Mesangial cell (primary cell): ENCODE data around the gene TTC9B. TPM values are rescaled to one million over a fixed set of nuclear protein-coding genes. Genes with fewer than 3 reads are reported as not detected.

ENCODE experiments used
- total RNA-seq: library from RNA; depleted of rRNA; stranded (reverse); fragments of >200 nt; gene quantifications from 2 replicates; pipeline ENCODE4 v1.2.3, GENCODE V29; 2015

The TTC9B gene
- not detected in 2 replicates for total RNA-seq

GRCh38 chr19:40217934-40218890 lies at the start of gene TTC9B:
TSS of gene TTC9B (minus strand) at chr19:40218384. CDS start at chr19:40218381, 3 bp downstream.

DNA sequence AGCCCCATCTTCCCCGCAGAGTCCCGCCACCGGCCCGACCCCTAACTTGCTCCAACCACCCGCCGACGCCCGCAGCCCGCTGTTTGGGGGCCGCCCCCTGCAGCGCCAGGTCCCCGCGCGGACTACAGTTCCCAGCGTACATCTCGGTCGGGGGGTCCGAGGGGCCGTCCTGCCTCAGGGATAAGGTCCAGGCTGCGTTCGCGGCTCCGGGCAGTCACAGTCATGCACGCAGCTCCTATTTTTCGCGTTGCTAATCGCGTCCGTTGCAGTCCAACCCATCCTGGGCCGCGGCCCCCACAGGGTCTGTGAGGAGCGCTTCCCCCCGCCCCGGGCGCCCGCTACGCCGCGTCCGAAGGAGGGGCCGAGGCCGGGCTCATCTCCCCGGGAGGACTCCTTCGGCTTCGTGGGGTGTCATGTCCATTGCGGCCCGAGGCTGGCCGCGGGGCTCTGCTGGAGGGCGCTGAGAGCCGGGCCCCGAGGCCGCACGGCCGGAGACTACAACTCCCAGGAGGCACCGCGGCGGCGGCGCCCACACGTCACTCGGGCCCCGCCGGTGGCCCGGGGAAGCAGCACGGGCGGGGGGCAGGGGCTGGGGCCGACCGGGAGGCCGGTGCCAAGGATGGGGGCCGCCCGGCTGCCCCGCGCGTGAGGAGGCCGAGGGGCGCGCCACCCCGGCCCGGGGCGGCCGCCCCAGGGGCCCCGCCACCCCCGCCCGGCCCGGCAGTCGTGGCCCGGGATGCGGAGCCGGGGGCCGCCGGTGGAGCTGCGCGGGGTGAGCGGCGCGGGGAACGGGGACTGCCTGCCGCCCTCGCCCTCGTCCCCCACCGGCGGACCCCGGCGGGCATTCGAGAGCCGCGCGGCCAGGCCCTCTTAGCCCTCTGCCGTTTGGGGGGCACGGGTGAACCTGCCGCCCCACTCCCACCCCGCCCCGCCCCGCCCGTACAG lies 27.0 kb downstream of the TTC9B start, which contains the start of gene MAP3K10:
Gene MAP3K10 (plus strand): TSS at position 536 of the 945 bp plus-strand sequence. CDS start 606 bp downstream, outside the sequence.

Other genes with a start within 250 kb of the TTC9B start
- 98.1 and 161 TPM in 2 replicates for gene PSMC4, start 247.2 kb downstream of the TTC9B start, total RNA-seq
- gene ZNF546, start 221.3 kb downstream of the TTC9B start, total RNA-seq = 1.6 and 2.7 TPM in 2 replicates
- gene ZNF780B, start 162.2 kb downstream of the TTC9B start, total RNA-seq = 1.6 and 7.7 TPM in 2 replicates
- 5.5 and 5.6 TPM in 2 replicates for gene ZNF780A, start 127.4 kb downstream of the TTC9B start, total RNA-seq
- gene MAP3K10, start 27.0 kb downstream of the TTC9B start, total RNA-seq = 9.6 and 12.5 TPM in 2 replicates
- not detected in 2 replicates for gene CCNP, start 8.3 kb upstream of the TTC9B start, total RNA-seq
- 75.6 and 91.8 TPM in 2 replicates for gene AKT2, start 67.0 kb upstream of the TTC9B start, total RNA-seq
- 11.2 and 19.2 TPM in 2 replicates for gene C19orf47, start 130.0 kb upstream of the TTC9B start, total RNA-seq
- 235 and 546 TPM in 2 replicates for gene PLD3, start 130.3 kb upstream of the TTC9B start, total RNA-seq
- gene HIPK4, start 171.8 kb upstream of the TTC9B start, total RNA-seq = 0.25 TPM in 1 of 2 replicates, not detected in the other
- gene PRX, start 195.0 kb upstream of the TTC9B start, total RNA-seq = 1.1 and 3.4 TPM in 2 replicates
- gene SERTAD1, start 207.6 kb upstream of the TTC9B start, total RNA-seq = 8.0 and 12.5 TPM in 2 replicates
- 17.9 and 22.8 TPM in 2 replicates for gene SERTAD3, start 226.0 kb upstream of the TTC9B start, total RNA-seq
- 37.2 and 98.8 TPM in 2 replicates for gene BLVRB, start 247.4 kb upstream of the TTC9B start, total RNA-seq
- 0.38 and 0.49 TPM in 2 replicates for gene SPTBN4, start 248.6 kb upstream of the TTC9B start, total RNA-seq